Vein endothelial cell (primary cell): ENCODE measurements around the gene GPS2. TPM values are rescaled to one million over a fixed set of nuclear protein-coding genes. Genes with fewer than 3 reads are reported as not detected.

Experiments used
- small RNA-seq: library from RNA; depleted of rRNA; stranded (forward); fragments of <200 nt; gene quantifications from one replicate; pipeline ENCODE3, GENCODE V24; 2012
- total RNA-seq: library from RNA; depleted of rRNA; stranded (reverse); fragments of >200 nt; gene quantifications from 2 replicates; pipeline ENCODE4 v1.2.3, GENCODE V29; 2012

Gene GPS2, protein sequence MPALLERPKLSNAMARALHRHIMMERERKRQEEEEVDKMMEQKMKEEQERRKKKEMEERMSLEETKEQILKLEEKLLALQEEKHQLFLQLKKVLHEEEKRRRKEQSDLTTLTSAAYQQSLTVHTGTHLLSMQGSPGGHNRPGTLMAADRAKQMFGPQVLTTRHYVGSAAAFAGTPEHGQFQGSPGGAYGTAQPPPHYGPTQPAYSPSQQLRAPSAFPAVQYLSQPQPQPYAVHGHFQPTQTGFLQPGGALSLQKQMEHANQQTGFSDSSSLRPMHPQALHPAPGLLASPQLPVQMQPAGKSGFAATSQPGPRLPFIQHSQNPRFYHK
- total RNA-seq = 43.1 and 48.1 TPM in 2 replicates

DNA sequence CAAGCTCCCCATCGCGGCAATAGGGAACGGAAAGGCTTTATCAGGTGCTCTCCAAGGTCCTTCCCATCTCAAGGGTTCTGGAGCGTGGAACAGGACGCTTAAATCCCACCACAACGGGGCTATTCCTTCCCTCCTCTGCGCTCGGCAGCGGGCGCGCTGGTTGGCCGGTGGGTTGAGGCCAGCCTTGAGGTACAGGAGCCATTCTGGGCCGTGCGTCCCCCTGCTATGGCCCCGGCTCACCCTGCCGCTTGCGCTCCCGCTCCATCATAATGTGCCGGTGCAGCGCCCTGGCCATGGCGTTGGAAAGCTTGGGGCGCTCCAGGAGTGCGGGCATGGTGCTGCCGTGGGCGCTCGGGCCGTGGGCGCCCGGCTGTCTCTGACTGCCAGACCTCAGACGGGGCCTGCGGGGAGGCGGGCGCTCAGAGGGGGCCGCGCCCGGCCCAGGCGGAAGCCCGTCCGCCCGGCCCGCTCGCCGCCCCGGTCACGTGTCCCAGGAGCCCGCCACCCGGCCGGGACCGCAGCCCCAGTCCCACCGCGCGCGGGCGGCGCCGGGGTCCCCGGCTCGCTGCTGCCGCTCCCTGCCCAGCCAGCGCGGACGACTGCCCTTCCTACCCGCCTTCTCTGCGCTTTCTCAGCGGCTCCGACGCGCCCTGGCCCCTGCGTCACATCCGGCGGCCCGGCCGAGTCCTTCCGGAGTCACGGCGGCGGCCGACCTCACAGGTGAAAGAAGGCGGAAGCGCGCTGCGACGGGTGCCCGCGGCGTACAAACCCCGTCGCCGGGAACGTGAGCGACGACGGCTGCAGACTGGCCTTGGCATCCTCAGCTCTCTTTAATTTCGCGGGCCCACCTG is at the start of gene GPS2:
Gene GPS2 (minus strand): TSS at position 642 of the 851 bp plus-strand sequence. CDS start 308 bp downstream, at position 334.

DNA sequence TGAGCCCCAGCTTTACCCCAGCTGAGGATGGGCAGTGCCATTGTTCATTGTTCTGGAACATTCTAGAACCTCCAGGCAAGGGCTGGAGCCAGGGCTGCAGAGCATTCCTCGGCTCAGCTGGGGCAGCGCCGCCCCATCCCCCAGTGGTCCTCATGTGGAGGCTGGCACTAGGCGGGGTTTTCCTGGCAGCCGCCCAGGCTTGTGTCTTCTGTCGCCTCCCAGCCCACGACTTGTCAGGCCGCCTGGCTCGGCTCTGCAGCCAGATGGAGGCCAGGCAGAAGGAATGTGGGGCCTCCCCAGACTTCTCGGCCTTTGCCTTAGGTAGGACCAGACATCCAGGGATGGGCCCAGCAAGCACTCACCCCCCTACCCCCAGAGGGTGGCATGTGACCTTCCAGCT is 39.9 kb upstream of the GPS2 start, which contains the start of gene TMEM95:
Gene TMEM95 (plus strand): TSS at position 104 of the 400 bp plus-strand sequence. CDS start 49 bp downstream, at position 153.

DNA sequence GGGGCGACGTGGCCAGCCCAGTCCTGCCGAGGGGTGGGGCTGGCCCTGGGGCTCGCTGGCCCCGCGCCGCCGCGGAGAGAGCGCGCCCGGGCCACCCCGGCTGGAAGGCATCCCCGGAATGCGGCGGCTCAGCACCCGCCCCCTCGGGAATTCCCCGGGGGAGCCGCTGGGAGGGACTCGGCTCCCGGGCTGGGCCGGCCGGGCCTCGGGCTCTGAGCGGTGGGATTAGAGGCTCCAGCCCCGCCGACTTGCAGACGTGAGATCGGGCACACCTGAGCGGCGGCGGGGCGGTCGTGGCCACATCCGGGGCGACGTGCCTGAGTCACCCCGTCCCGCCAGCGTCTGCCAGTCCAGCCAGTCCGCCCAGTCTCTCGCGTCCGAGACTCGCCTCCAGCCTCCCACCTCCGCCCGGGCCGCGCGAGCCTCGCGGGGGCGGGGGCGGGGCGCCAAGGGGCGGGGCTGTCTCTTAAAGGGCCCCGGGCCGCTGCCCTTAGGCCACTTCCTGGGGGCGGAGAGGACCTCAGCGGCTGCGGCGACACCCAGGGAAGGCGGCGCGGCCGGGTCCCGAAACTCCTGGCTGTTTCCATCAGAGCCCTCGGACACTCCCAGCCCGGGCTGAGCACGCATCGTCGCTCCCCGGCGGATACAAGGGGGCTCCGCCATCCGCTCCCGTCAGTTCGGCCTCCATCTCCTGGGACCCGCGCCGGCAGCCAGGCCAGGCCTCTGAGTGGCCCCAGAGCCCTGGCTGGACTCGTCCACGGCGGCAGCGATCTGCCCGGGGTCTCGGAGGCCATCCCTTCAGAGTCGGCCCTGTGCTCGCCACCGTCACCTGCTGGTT is 36.7 kb upstream of the GPS2 start, which contains the start of gene KCTD11:
Gene KCTD11 (plus strand): TSS at position 498 of the 838 bp plus-strand sequence.

DNA sequence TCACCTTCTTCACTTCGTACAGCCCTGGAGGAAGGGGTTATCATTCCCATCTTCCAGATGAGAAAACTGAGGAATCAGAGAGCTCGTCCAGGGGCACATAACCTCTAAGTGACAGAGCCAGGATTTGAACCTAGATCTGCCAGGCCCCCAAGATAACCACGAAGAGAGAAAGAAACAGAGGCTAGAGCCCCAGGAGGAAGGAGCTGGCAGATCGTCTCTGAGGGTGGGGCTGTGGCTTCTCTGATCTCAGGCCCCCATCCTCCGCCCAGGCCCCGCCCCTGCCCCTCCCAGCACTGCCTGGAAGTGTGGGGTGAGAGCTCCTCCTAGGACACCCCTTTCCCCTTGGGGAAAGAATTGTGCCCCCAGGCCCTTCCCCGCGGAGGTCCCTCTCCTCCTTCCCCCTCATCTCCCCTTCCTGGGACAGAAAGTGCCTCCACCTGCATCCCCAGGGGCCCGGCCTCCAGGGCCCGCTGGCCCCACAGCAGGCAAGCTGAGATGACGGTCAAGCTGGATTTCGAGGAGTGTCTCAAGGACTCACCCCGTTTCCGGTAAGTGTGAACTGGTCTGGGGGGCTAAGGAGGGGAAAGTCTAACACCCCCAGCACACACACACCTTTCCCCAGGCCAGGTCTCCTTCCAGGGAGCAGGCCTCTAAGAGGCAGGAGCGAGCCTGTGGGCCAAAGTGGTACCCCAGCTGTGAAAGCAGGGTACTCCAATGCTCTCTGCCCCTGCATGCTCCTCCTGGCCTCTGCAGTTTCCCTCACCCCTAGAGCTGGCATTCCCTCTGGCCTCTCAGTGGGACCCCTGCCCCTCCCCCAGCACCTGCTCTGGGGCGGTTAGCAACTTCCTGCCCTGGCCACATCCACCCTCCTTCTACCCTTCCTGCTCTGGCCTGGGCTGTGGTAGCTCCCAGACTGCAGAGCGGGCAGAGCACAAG is 21.3 kb upstream of the GPS2 start, which contains the start of gene ACAP1:
Gene ACAP1 (plus strand): TSS at position 290 of the 936 bp plus-strand sequence. CDS start 206 bp downstream, at position 496.

DNA sequence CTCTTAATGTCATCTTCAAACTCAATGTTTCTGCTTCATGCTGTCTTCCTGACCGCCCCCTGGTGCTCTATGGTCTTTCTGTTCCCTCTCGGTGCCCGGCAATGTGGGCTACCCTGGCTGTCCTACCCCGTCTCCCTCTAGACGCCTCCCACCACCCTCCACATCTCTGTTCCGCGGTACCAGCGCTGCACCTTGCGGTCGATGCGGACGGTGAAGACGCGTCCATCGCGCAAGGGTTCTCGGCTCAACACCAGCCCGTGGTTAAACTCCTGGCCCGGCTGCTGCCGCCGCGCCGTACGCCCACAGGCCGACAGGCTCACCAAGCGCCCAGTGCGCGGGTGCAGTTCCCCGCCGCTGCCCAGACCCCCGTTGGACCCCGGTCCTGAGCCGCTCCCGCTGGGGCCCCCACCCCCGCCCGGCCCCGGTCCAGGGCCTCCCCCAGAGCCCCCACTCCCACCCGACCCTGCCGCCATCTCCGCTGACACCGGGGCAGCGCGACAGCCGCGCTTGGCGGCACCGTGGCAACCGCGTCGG is 13.7 kb upstream of the GPS2 start, which contains the start of gene NEURL4:
Gene NEURL4 (minus strand): TSS at position 496 of the 534 bp plus-strand sequence. CDS start 23 bp downstream, at position 473.

DNA sequence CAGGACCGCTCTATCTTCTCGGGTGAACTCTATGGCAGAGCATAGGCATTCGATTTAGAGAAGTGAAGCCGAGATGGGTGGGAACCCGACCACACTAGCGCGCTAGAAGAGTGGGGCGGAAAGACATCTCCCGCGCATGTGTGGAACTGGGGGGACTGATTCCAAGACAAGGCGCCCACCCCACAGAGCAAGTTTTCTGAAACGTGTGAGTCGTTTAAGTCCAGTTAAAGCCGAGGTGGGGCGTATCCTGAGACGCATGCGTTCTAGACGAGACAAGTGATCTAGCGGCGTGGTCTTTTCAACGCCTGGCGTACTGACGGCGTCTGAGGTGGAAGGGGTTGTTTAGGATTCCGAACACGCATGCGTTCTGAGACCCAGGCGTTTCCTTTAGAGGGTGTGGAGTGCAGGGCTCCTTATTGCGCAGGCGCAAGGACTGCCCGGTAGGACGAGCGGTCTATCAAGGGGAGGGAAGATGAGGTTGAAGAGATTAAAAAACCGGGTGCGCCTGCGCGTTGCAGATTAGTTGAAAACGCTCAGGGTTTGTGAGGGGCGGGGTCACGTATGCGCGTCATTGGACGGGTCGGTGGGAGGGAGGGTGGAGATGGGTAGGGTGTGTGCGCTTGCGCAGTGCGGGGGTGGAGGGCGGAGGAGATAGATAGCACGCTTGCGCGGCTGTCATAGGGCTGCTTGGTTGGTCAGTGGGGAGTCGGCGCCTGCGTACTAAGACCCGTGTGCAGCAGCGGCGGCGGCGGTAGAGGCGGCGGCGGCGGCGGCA is 8.1 kb downstream of the GPS2 start, which contains the start of gene EIF5A:
Gene EIF5A (plus strand): TSS at position 718 of the 775 bp plus-strand sequence. CDS start 2,008 bp downstream, outside the sequence.

DNA sequence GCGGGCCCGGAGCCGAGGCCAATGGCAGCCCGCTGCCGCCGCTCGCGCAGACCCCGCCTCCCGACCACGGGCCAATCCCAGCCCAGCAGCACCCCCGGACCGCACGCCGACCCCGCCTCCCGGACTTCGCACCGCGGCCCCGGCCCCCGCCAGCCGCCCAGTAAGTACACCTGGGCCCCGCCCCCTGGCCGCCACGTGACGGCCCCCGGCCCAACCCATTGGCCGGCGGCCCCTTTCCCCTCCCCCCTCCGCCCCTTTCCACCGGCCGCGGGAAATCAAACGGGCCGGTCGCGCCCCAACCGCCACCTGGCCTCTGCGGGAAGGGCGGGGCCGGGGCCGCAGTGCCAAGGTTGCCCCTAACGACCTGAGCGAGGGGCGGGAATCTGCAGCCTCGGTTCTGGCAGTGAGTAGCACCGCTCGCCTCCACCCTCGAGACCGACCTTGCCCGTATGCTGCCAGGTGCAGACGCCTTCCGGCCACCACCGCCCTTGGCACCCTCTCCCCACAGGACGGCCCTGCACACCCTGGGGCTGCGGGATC is 20.5 kb downstream of the GPS2 start, which contains the start of gene YBX2:
Gene YBX2 (minus strand): TSS at position 26 of the 540 bp plus-strand sequence. CDS start 139 bp downstream, outside the sequence.

DNA sequence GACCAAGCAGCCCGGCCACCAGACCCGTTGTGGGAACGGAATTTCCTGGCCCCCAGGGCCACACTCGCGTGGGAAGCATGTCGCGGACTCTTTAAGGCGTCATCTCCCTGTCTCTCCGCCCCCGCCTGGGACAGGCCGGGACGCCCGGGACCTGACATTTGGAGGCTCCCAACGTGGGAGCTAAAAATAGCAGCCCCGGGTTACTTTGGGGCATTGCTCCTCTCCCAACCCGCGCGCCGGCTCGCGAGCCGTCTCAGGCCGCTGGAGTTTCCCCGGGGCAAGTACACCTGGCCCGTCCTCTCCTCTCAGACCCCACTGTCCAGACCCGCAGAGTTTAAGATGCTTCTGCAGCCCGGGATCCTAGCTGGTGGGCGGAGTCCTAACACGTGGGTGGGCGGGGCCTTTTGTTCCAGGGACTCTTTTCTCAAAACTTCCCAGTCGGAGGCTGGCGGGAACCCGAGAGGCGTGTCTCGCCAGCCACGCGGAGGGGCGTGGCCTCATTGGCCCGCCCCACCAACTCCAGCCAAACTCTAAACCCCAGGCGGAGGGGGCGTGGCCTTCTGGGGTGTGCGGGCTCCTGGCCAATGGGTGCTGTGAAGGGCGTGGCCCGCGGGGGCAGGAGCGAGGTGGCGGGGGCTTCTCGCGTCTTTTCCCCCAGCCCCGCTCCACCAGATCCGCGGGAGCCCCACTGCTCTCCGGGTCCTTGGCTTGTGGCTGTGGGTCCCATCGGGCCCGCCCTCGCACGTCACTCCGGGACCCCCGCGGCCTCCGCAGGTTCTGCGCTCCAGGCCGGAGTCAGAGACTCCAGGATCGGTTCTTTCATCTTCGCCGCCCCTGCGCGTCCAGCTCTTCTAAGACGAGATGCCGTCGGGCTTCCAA is 33.8 kb downstream of the GPS2 start, which contains the start of gene SLC2A4:
Gene SLC2A4 (plus strand): TSS at position 645 of the 879 bp plus-strand sequence. CDS start 217 bp downstream, at position 862.

Small RNAs within 50 kb of the gene (small RNA-seq; reads per million reads assigned to genes)
- gene AC026954.2 = not detected
- not detected for gene RF00019

Other genes with a start within 250 kb of the GPS2 start
- 0.19 TPM in 1 of 2 replicates, not detected in the other for gene CLEC10A, start 235.1 kb downstream of the GPS2 start, total RNA-seq
- not detected in 2 replicates for gene ASGR2, start 200.5 kb downstream of the GPS2 start, total RNA-seq
- 10.3 and 10.8 TPM in 2 replicates for gene ASGR1, start 136.0 kb downstream of the GPS2 start, total RNA-seq
- 10.7 and 23.5 TPM in 2 replicates for gene DLG4, start 95.5 kb downstream of the GPS2 start, total RNA-seq
- gene ACADVL, start 95.4 kb downstream of the GPS2 start, total RNA-seq = 200 and 286 TPM in 2 replicates
- 54.3 and 57.8 TPM in 2 replicates for gene DVL2, start 80.8 kb downstream of the GPS2 start, total RNA-seq
- 57.2 and 58.5 TPM in 2 replicates for gene PHF23, start 75.9 kb downstream of the GPS2 start, total RNA-seq
- gene GABARAP, start 72.9 kb downstream of the GPS2 start, total RNA-seq = 229 and 455 TPM in 2 replicates
- gene CTDNEP1, start 63.6 kb downstream of the GPS2 start, total RNA-seq = 38.5 and 48.3 TPM in 2 replicates
- gene ELP5, start 63.1 kb downstream of the GPS2 start, total RNA-seq = 36.9 and 42.9 TPM in 2 replicates
- 10.8 and 13.4 TPM in 2 replicates for gene CLDN7, start 52.9 kb downstream of the GPS2 start, total RNA-seq
- gene SLC2A4, start 33.6 kb downstream of the GPS2 start, total RNA-seq = 0.10 and 0.33 TPM in 2 replicates
- 2.3 TPM in 1 of 2 replicates, not detected in the other for gene YBX2, start 20.7 kb downstream of the GPS2 start, total RNA-seq
- gene EIF5A, start 7.7 kb downstream of the GPS2 start, total RNA-seq = 949 and 999 TPM in 2 replicates
- 17.0 and 21.3 TPM in 2 replicates for gene NEURL4, start 14.0 kb upstream of the GPS2 start, total RNA-seq
- not detected in 2 replicates for gene ACAP1, start 21.2 kb upstream of the GPS2 start, total RNA-seq
- 2.6 and 3.6 TPM in 2 replicates for gene KCTD11, start 36.8 kb upstream of the GPS2 start, total RNA-seq
- gene TMEM95, start 39.8 kb upstream of the GPS2 start, total RNA-seq = not detected in 2 replicates
- gene TNK1, start 65.7 kb upstream of the GPS2 start, total RNA-seq = 0.38 and 0.65 TPM in 2 replicates
- 27.0 and 36.3 TPM in 2 replicates for gene PLSCR3, start 79.2 kb upstream of the GPS2 start, total RNA-seq
- 41.6 and 153 TPM in 2 replicates for gene TMEM256, start 88.7 kb upstream of the GPS2 start, total RNA-seq
- gene NLGN2, start 92.5 kb upstream of the GPS2 start, total RNA-seq = 4.6 and 5.2 TPM in 2 replicates
- gene SPEM1, start 105.0 kb upstream of the GPS2 start, total RNA-seq = not detected in 2 replicates
- gene SPEM2, start 110.3 kb upstream of the GPS2 start, total RNA-seq = not detected in 2 replicates
- gene SPEM3, start 113.5 kb upstream of the GPS2 start, total RNA-seq = not detected in 2 replicates
- 13.1 and 13.6 TPM in 2 replicates for gene TMEM102, start 120.1 kb upstream of the GPS2 start, total RNA-seq
- 0.38 and 0.65 TPM in 2 replicates for gene FGF11, start 124.2 kb upstream of the GPS2 start, total RNA-seq
- 5.5 and 5.9 TPM in 2 replicates for gene CHRNB1, start 129.7 kb upstream of the GPS2 start, total RNA-seq
- 26.4 and 32.3 TPM in 2 replicates for gene ZBTB4, start 164.3 kb upstream of the GPS2 start, total RNA-seq
- gene SLC35G6, start 166.1 kb upstream of the GPS2 start, total RNA-seq = not detected in 2 replicates
- gene POLR2A, start 169.0 kb upstream of the GPS2 start, total RNA-seq = 128 and 163 TPM in 2 replicates
- 16.7 and 20.2 TPM in 2 replicates for gene TNFSF12, start 233.7 kb upstream of the GPS2 start, total RNA-seq
- gene TNFSF13, start 243.4 kb upstream of the GPS2 start, total RNA-seq = 1.3 and 2.5 TPM in 2 replicates
- 78.2 and 91.8 TPM in 2 replicates for gene SENP3, start 246.6 kb upstream of the GPS2 start, total RNA-seq